GM19397 (cell line): ENCODE data around the gene RAP1GAP2.
"Not testable (repeated sequence)": the region's sequence is repeated elsewhere in the genome, so short reads cannot be mapped to it uniquely, and the experiment has no call there.

Experiments
- ATAC-seq: cut with Tn5 transposase; IDR thresholded peaks from one replicate; pipeline ENCODE4 v1.9.1; 2021; ENCODE audit warnings: mild to moderate bottlenecking, moderate library complexity; ENCODE audit not compliant: unreplicated experiment

Gene RAP1GAP2

GRCh38 chr17:2814049-2814448 lies 17.8 kb downstream of the RAP1GAP2 start:
- ATAC-seq: no peak

- ATAC-seq: no peak
These were observed 18.5 kb downstream of the RAP1GAP2 start for GRCh38 chr17:2814481-2815341.

DNA sequence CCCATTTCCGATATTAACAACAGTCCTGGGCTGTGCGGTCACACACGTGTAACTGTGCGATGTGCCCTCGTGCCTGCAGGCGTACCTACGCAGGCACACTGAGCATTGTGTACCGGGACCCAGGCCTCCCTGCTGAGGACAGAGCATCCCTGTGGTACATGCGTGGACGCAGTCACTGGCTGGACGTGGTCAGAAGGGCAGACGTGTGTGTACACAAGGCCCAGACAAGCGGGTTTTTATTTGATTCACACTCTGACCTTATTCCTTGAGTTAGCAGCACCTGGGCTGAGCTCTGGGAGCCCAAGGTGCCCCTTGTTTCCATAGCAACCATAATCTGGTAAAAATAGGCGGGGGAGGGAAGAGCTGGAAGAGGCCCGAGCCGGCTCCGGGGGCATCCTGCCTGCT lies 19.5 kb downstream of the RAP1GAP2 start:
- no peak for ATAC-seq

GRCh38 chr17:2816688-2817087 lies 20.4 kb downstream of the RAP1GAP2 start:
- ATAC-seq: no peak

DNA sequence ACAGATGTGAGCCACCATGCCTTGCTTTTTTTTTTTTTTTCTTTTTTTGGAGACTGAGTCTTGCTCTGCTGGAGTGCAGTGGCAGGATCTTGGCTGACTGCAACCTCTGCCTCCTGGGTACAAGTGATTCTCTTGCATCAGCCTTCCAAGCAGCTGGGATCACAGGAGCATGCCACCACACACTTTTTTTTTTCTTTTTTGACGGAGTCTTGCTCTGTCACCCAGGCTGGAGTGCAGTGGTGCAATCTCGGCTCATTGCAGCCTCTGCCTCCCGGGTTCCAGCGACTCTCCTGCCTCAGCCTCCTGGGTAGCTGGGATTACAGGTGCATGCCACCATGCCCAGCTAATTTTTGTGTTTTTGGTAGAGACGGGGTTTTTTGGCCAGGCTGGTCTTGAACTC lies 23.1 kb downstream of the RAP1GAP2 start:
- ATAC-seq: not testable (repeated sequence)

DNA sequence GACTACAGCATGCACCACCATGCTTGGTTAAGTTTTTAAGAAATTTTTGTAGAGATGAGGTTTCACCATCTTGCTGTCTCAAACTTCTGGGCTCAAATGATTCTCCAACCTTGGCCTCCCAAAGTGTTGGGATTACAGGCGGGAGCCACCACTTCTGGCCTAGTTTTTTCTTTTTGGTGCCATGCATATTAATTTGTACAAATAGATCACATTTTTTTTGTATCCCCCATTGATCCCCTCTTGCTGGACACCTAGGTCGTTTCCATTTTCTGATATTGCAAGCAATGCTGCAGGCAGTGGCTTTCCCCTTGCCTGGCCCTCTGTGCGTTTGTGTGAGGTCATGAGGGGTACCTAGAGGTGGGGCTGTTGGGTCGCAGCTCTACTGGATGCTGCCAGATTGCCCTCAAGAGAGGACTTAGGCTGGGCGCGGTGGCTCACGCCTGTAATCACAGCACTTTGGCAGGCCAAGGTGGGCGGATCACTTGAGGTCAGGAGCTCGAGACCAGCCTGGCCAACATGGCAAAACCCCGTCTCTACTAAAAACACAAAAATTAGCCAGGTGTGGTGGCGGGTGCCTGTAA lies 23.8 kb downstream of the RAP1GAP2 start:
- no peak for ATAC-seq

DNA sequence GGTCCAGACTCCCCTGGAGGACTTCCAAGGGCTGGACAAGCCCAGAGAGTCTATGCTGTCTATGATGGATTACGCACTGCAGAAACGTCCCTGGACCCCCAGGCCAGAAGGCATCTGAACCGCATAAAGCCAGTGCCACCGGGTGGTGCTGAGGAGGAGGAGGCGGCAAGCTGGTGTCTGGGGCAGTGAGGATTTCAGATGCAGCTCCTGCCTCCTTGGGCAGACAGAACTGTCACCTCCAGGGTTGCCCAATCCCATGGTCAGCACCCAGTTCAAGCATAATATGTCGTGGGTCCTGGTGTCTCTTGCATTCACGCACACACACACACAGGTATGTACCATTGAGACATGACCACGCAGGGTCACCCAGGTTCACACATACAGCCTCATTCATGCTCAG lies 25.6 kb downstream of the RAP1GAP2 start:
- ATAC-seq: no peak

- ATAC-seq: no peak
These were observed 26.1 kb downstream of the RAP1GAP2 start for GRCh38 chr17:2822358-2822757.

- ATAC-seq: no peak
These were observed 29.2 kb downstream of the RAP1GAP2 start for GRCh38 chr17:2825253-2825970.

GRCh38 chr17:2828397-2829038 lies 32.3 kb downstream of the RAP1GAP2 start:
- no peak for ATAC-seq

DNA sequence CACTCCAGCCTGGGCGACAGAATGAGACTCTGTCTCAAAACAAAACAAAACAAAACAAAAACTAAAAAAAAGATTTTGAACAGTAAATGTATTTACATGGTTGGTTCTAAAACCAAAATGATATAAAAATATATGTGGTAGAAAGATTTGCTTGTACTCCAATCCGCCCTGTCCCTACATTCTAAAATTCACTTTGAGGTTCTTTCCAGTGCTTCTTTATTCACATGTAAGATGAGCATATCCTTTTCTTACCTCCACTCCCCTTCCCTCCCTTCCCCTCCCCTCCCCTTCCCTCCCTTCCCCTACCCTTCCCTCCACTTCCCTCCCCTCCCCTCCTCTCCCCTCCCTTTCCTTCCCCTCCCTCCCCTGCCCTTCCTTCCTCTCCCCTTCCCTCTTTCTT lies 34.4 kb downstream of the RAP1GAP2 start:
- ATAC-seq: no peak

GRCh38 chr17:2835780-2836179 lies 39.5 kb downstream of the RAP1GAP2 start:
- ATAC-seq: no peak

- ATAC-seq: peak; percentile 64
These were observed 40.9 kb downstream of the RAP1GAP2 start for GRCh38 chr17:2837147-2837561.

DNA sequence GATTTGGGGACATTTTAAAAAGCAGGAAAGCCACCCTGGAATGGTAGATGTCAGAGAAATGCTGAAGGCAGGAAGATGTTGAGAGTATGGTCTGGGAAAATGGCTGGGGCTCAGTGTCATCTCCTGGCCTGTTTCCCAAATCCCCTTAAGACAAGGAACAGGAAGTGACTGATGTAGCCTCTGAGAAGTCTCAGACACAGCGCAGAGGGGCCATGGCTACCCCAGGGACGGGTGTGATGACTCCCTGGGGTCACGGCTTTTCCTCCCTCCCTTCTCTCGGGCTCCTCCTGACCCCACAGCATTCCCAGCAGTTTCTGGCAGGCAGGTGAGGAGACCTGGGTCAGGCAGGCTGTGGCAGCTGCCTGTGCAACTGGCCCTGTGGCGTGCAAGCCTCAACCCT lies 45.4 kb downstream of the RAP1GAP2 start:
- ATAC-seq: no peak

DNA sequence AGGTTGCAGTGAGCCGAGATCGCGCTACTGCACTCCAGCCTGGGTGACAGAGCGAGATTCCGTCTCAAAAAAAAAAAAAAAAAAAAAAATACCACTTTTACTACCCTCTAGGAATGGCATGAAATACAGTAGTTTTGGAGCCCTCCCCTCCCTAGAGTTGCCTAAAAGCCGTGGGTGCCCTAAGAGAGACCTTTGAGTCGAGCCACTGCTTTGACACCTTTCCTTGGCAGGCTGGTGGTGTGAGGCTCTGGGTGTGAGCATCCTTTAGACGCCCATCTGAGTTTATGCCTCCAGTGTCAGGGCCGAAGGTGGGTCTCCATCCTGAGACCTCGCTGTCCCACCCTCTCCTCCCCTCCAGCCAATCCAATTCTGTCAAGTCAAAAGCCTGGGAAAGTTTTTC lies 46.2 kb downstream of the RAP1GAP2 start:
- ATAC-seq: no peak

DNA sequence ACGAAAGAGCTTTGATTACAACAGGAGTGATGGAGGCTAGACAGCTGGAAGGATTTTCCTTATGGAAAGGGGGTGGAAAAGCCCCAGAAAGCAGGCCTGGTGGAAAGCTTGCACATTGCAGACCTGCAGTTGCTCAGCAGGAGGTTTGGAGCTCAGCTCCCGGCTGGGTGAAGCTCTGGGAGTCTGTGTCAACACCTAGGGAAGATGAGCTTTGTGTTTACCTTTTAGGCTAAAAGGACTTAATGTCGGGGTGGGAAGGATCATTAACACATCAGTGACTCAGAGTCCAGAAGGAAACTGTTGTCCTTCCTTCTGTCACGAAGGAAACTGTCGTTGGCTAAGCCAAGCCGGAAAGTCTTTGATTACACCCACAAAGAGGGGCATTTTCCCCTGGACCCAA lies 48.2 kb downstream of the RAP1GAP2 start:
- ATAC-seq: no peak

DNA sequence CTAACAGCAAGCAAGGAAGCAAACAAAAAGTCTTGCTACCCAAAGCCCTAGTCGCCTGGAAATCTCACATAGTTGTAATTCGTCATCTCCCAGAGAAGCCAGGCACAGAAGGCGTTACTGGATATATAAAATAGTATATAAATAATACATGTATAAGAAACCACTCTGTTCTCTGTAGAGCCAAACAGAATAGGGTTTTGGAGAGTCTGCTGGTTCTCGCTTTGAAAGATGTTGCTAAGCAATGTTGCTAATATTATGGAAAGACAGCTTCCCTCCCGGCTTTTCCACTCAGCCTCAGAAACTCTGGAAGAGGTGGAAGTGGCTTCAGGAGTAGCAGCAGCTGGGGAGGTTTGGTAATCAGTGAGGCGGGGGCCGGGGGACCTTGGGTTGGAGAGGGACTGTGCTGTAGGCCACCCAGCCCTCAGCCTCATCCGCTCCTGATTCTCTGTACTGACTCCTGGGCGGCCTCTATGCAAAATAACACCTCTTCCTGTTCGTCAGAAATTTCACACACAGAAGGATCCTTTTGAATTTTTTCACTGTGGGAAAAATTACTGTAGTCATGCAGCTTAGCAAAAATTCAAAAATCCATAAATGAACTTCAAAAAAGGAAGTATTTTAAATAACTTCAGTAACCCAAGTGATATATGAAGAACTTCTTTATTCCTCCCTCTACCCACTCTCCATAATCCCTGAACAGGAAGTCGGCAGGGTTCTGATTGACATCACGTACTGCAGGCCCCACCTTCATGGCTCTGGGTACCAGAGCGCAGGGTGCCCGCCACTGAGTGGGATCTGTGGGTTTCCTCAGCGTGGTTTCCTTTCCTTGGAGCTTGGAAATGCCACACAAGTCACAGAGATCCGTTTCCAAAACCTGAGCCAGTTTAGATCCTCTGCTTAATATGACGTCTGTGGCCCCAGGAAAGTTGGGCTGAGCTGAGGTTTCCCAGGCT lies 51.4 kb downstream of the RAP1GAP2 start:
- ATAC-seq: no peak

DNA sequence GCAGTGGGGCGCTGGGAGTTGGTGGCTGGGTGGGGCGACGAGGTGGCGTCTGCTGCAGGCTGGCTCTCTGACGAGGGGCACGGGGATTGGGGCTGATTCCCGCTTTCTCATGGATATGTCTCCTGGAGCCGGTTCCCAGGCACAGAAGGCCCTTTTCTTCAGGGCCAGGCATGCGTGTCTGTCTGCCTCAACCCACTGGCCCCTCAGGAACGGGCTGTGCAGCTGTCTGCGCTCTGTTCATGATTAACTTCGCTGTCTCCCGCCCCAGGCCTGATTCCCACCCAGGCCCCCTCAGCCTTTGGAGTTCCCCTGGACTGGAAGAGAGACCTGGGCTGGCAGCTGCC lies 53.1 kb downstream of the RAP1GAP2 start:
- ATAC-seq: no peak

GRCh38 chr17:2850991-2851390 lies 54.8 kb downstream of the RAP1GAP2 start:
- no peak for ATAC-seq

- ATAC-seq: no peak
These were observed 55.4 kb downstream of the RAP1GAP2 start for GRCh38 chr17:2851615-2852014.
